ENCODE data around the gene CHERP. TPM values are rescaled to one million over a fixed set of nuclear protein-coding genes. Genes with fewer than 3 reads are reported as not detected.
"Not testable (repeated sequence)": the region's sequence is repeated elsewhere in the genome, so short reads cannot be mapped to it uniquely, and the experiment has no call there.

Gene CHERP
- polyA plus RNA-seq, 3 donors: 28.9 to 30.1 (median 29.4) TPM

DNA sequence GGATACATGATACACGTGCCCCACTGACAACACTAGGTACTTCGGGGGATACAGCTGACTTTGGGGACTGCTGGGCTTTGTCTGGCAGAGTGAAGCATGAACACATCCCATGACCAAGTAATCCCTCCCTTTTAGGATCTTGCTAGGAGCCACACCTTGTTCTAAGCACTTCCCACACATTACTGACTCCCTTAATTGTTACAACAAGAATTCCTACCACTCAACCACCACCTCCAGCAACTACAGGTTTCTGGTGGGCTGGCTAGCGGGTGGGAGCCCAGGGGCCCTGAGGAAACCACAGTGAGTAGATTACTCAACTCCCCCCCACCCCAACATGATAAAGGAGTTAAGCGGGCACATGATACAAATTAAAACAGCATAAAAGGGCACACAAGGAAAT lies 37.1 kb upstream of the CHERP start:
- DNase-seq (ENCODE audit: low read depth in 3 of 3, low spot score in 2 of 3): no peak

GRCh38 chr19:16577531-16577985 lies 35.3 kb upstream of the CHERP start:
- DNase-seq (ENCODE audit: low read depth in 3 of 3, low spot score in 2 of 3): no peak

DNA sequence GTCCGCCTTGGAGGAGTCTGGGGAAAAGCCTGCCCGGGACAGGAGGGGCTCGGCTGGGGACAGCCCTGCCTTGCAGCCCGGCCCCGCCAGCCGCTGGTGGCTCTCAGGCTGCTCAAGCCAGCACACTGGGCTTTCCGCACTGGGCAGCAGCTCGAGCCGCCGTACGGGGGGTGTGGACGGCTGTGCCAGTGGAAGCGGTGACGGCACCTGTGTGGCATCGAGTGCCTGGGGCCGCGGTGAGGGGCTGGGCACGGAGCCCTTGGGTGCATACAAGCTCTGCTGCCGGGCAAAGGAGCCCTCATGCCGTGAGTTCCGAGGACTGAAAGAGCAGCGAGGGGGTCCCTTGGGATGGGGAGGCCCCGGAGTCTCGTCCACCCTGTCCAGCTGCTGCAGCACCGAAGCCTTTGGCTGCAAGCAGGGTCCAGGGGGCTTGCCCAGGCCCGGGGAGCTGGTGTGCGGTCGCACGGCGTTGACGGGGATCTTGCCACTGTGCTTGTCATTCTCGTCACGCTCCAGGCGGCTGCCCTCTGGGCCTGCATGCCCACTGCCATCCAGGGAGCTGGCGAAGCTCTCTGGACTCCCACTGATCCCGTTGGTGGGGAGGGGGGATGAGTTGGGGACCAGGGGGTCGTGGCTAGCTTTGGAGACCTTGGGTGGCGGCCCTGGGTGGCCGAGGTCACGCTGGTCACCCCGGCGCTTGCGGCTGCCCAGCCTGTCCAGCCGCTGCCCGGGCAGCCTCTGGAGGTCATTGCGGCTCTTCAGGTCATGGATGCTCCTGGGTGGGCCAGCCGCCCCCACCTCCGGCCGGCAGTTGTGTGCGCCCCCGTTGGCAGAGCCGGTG lies 34.7 kb upstream of the CHERP start:
- DNase-seq (ENCODE audit: low read depth in 3 of 3, low spot score in 2 of 3): no peak

DNA sequence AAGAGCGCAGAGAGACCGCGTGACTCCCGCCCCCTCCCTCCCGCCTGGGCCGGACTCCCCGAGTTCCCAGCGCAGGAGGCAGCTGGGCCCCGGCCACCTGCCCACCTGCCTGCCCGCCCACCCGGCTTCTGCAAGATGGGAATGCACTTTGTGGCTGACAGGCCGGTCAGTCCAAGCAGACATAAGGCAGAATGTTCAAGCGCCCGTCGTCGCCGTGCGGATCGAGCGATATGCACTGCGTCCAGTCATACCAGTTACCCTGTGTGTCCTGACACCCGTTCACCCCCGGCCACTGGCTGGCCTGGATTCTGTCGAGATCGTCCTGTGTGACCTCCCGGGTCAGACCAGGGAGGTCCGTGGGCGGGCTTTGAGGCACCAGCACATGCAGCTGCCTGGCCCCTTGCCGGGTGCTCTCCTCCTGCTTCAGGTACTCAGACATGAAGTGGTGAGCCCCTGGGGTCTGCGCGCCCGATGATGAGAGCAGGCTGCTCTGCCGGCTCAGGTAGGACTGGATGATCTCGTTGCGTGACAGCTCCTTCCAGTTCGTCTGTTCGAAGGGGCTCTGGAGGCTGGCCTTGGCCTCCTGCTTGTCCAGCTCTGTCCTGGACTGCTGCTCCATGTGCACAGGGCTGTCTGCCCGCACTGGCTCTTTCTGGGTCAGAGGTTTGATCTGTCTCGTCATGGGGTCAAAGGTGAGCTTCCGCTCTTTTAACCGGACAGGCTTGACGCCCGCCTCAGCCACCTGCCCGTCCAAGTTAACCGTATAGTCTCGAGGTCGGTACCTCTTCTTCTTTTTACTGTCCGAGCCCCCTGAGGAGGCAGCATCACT lies 33.8 kb upstream of the CHERP start:
- no peak for DNase-seq (ENCODE audit: low read depth in 3 of 3, low spot score in 2 of 3)

DNA sequence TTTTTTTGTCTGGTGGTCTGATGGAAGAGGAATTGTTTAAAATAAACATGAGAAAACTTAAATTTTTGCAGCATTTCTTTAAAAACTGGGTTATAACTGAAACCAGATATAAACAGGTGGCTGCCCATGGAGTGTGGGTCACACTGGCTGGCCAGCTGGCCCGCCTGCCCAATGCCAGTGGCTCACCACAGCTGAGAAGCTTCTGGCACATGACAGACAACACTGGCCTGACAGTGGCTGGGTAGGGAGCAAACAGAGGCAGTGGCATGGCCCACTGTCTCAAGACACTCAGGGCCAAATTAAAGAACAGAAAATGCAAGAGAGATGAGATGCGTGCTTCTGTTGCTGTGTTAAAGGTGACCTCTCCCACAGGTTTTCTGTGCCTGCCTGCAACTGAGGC lies 33.0 kb upstream of the CHERP start:
- DNase-seq (ENCODE audit: low read depth in 3 of 3, low spot score in 2 of 3): no peak

DNA sequence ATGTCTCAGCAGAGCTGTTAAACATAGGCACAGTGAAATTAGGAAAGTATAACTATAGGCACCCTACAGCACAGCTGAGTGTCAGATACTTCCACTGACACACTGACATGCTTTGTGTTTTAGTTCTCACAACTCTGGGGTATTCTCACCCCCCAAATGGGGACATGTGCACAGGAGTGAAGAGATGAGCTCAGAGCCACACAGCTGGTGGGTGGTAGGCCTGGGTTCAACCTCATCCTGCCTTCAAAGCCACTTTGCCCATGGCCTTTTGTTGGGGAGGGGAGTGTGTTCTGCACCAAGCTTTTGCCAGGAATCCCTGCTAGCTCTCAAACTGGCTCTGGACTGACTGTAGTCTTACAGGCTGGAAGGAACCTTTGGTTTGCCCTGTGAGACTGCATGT lies 31.7 kb upstream of the CHERP start:
- DNase-seq (ENCODE audit: low read depth in 3 of 3, low spot score in 2 of 3): no peak

DNA sequence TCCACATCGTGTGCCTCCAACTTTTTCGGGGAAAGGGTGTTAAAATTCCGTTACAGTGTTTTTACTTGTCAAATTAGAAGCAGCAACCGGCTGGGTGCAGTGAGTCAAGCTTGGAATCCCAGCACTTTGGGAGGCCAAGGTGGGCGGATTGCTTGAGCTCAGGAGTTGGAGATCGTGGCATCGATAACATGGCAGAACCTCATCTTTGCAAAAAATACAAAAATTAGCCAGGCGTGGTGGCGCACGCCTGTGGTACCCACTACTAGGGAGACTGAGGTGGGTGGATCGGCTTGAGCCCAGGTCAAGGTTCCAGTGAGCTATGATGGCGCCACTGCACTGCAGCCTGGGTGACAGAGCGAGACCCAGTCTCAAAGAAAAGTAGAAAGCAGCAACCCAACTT lies 31.1 kb upstream of the CHERP start:
- DNase-seq (ENCODE audit: low read depth in 3 of 3, low spot score in 2 of 3): no peak

GRCh38 chr19:16572332-16573211 lies 30.3 kb upstream of the CHERP start, which contains the start of gene SLC35E1:
Gene SLC35E1, minus strand, starts transcription at chr19:16572415. Its CDS starts 51 bp downstream, at chr19:16572364.
- peak; percentile 77 to 93 (median 85) for DNase-seq (ENCODE audit: low read depth in 3 of 3, low spot score in 2 of 3)

DNA sequence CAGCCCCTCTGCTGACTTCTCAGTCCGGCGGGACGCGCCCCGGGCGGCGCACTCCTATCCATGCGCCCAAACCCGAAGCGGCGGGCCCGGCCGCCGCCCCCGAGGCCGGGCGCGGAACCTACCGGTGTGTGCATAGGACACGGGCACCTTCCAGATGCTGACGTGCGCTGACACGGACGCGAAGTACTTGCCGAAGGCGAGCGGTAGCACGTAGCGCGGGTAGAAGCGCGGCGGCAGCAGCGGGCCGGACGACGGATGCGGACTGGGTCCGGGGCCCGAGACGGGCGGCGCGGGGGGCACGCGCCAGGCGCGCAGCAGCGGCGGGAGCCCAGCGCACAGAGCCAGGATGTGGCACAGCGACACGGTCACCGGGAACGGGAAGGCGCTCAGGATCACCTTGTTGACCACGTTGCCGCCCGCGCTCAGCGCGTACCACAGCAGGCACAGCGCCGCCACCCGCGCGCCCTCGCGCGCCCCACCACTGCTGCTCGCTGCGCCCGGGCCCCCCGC lies 29.6 kb upstream of the CHERP start:
- DNase-seq (ENCODE audit: low read depth in 3 of 3, low spot score in 2 of 3): no peak

DNA sequence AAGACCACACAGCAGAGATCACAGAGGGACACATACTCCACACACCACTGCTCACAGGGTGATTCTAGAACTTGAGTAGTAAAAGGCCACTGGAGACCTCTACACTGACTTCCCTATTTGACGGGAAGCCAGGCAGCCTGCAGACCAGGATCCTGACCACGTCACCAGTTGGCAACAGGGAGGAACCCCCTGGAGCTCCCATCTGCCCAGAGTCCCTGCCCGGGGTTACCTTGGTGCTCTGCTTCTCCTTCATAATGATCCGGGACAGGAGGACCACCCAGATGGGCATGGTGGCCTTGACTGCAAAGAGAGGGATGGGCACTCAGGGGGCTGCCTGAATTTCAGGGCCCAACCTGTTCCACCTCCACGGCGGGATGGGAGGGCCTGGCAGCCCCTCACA lies 29.0 kb upstream of the CHERP start:
- no peak for DNase-seq (ENCODE audit: low read depth in 3 of 3, low spot score in 2 of 3)

- DNase-seq (ENCODE audit: low read depth in 3 of 3, low spot score in 2 of 3): no peak
Observed at GRCh38 chr19:16569609-16570320, 27.5 kb upstream of the CHERP start.

- no peak for DNase-seq (ENCODE audit: low read depth in 3 of 3, low spot score in 2 of 3)
Observed at GRCh38 chr19:16566702-16567101, 24.5 kb upstream of the CHERP start.

- DNase-seq (ENCODE audit: low read depth in 3 of 3, low spot score in 2 of 3): no peak
Observed at GRCh38 chr19:16566161-16566560, 23.9 kb upstream of the CHERP start.

GRCh38 chr19:16564842-16565241 lies 22.6 kb upstream of the CHERP start:
- DNase-seq (ENCODE audit: low read depth in 3 of 3, low spot score in 2 of 3): no peak

- no peak for DNase-seq (ENCODE audit: low read depth in 3 of 3, low spot score in 2 of 3)
Observed at GRCh38 chr19:16562608-16563025, 20.4 kb upstream of the CHERP start.

- no peak for DNase-seq (ENCODE audit: low read depth in 3 of 3, low spot score in 2 of 3)
Observed at GRCh38 chr19:16561382-16561781, 19.1 kb upstream of the CHERP start.

DNA sequence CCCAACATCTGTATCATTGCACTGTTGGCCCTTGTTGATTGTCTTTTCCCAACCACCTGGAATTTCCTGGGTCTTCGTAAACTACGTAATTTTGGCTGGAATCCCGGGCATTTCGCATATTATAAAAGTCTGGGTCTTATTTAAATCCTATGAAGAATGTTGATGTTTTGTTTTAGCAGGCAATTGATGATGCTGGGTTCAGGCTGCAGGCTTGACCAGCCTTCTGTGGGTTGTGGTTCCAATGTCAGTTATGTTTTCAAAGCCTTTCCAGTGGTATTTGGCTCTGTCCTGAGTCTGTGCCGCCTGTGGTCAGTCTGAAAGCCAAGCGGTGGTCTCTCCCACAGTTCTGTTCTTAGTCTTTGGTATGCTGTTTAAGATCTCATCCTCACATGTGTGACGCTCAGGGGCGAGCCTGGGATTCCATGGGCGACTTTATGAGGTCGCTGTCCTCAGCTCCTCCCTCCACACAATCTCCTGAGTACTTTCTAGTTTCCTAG lies 17.6 kb upstream of the CHERP start:
- no peak for DNase-seq (ENCODE audit: low read depth in 3 of 3, low spot score in 2 of 3)

- no peak for DNase-seq (ENCODE audit: low read depth in 3 of 3, low spot score in 2 of 3)
Observed at GRCh38 chr19:16554776-16555175, 12.5 kb upstream of the CHERP start.

GRCh38 chr19:16551902-16552301 lies 9.7 kb upstream of the CHERP start:
- DNase-seq (ENCODE audit: low read depth in 3 of 3, low spot score in 2 of 3): not testable (repeated sequence)

DNA sequence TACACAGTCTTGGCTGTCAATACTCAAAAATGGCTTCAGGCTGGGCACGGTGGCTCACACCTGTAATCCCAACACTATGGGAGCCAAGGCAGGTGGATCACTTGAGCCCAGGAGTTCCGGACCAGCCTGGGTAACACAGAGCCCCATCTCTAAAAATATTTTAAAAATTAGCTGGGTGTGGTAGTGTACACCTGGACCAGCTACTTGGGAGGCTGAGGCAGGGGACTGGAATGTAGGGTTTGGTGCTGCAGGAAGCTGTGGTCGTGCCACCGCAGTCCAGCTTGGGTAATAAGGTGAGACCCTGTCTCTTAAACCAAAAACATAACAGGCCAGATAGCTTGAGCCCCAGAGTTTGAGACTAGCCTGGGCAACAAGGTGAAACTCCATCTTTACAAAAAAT lies 6.7 kb upstream of the CHERP start:
- no peak for DNase-seq (ENCODE audit: low read depth in 3 of 3, low spot score in 2 of 3)

Measured in right renal cortex interstitium (tissue), 3 donors.